GM23248 (cell line): ENCODE results near the gene UTP4.

Experiments
- EZH2 ChIP-seq: fragments of 200-600 bp; sonication (generic); IDR thresholded peaks from 2 replicates; pipeline ENCODE4 v1.6.1; 2018; ENCODE audit warnings: antibody characterized with exemption, mild to moderate bottlenecking; ENCODE audit not compliant: insufficient read depth, poor library complexity, severe bottlenecking
- EZH2phosphoT487 ChIP-seq: fragments of 200-600 bp; sonication (generic); IDR thresholded peaks from 2 replicates; pipeline ENCODE4 v1.6.1; 2018; ENCODE audit warnings: antibody characterized with exemption, moderate library complexity, mild to moderate bottlenecking, low read depth; ENCODE audit not compliant: insufficient read depth

- TF ChIP-seq EZH2: no peak
- no peak for TF ChIP-seq EZH2phosphoT487
Observed at GRCh38 chr16:69188236-69188549, 55.7 kb downstream of the UTP4 start.
